DND-41 (cell line): ENCODE measurements around the gene FAM161B.

ENCODE experiments used
- CTCF ChIP-seq: IDR thresholded peaks from 2 replicates; pipeline ENCODE4 v1.5.1; 2012; ENCODE audit warnings: borderline replicate concordance, low read length, moderate library complexity, mild to moderate bottlenecking; ENCODE audit not compliant: poor library complexity, severe bottlenecking; ENCODE audit errors: extremely low read depth
- EZH2 ChIP-seq: IDR thresholded peaks from 3 replicates; pipeline ENCODE4 v1.6.1; 2012; ENCODE audit warnings: borderline replicate concordance, low read depth, mild to moderate bottlenecking, moderate library complexity, low read length, inconsistent platforms; ENCODE audit not compliant: severe bottlenecking

- TF ChIP-seq CTCF = no peak
- TF ChIP-seq EZH2 = no peak
Observed at GRCh38 chr14:73888971-73889370, 60.9 kb downstream of the FAM161B start.
